HG03432 (cell line): ENCODE data around the gene TRMT6.

Experiments used
- ATAC-seq: cut with Tn5 transposase; IDR thresholded peaks from one replicate; pipeline ENCODE4 v1.9.1; 2021; ENCODE audit warnings: mild to moderate bottlenecking, moderate library complexity; ENCODE audit not compliant: unreplicated experiment

Gene TRMT6

GRCh38 chr20:5900908-5901307 is 49.4 kb downstream of the TRMT6 start:
- no peak for ATAC-seq

- ATAC-seq, result no peak
Observed at GRCh38 chr20:5899444-5899843, 50.9 kb downstream of the TRMT6 start.

- no peak for ATAC-seq
Observed at GRCh38 chr20:5895626-5896025, 54.7 kb downstream of the TRMT6 start.

GRCh38 chr20:5893621-5894020 is 56.7 kb downstream of the TRMT6 start:
- no peak for ATAC-seq

DNA sequence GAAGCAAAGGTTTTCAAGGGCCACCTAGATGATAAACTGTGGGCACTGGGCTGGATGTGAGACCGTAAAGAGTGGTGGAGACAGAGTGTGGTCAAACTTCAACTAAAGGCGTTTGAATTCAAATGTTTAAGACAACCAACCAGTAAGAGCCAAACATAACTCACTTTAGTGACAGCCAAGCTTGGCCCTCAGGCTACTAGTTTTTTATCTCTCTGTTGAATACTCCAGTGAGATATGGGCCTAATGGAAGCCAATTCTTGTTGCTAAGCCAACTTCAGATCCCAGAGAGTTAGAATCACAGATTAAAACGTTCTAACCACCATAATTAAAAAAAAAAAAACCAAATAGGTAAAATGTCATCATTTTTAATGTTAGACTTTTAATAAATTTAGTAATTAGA is 57.3 kb downstream of the TRMT6 start:
- ATAC-seq, result no peak

DNA sequence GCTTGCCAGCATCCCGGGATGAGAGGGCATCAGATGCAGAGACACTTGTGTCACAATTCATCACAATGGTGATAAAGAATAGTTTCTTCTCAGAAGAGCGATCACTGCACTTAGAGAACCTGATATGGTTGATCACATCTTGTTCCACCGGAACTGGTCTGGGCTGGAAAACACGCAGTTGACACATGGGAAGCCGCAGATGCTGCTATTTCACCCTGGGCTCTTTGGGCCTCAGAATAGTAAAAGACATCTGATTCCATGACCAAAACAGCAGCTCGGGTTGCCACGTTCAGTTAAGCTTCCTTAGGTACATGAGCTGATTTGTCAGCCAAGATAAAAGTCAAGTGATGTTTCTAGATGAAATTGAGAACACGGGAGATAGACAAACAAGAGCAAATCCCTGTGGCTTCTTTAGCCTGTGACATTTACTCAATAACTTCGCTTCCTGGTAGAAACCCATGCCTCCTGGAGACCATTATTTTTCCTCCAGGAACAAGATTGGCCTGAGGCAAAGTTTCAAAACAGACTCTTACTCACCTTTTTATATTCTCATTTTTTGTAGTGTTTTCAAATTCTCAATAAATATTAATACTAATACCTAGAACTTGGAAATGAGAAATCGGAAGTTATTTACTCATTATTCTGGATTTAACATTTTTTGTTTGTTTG is 59.4 kb downstream of the TRMT6 start:
- ATAC-seq, result no peak

- ATAC-seq, result no peak
Observed at GRCh38 chr20:5888041-5888440, 62.3 kb downstream of the TRMT6 start.

DNA sequence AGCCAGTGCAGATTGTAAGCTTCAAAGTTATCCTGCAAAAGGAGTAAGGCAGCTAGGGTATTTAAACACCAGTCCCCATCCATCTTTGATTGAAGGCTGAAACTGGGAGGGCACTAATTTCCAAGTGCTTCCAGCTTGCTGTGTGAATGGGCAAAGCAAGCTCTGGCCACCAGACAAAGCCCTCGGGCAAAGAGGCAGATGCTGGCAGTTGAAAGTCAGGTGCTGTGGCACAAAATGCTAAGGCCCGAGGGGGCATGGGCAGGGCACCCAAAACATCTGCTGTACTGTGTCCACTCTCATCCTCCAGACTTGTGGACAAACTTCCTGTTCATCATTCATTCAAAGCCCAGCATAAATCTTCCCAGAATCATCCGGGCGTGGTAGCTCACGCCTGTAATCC is 62.9 kb downstream of the TRMT6 start:
- no peak for ATAC-seq
